ENCODE results near the gene LPCAT1.
"Not testable (repeated sequence)": the region's sequence is repeated elsewhere in the genome, so short reads cannot be mapped to it uniquely, and the experiment has no call there.

LPCAT1 gene

GRCh38 chr5:1523480-1523792, 324 bp downstream of the LPCAT1 start:
- in situ Hi-C loops (cut with MboI; ENCODE audit: low sequenced_read_pairs), result no loop called here

DNA sequence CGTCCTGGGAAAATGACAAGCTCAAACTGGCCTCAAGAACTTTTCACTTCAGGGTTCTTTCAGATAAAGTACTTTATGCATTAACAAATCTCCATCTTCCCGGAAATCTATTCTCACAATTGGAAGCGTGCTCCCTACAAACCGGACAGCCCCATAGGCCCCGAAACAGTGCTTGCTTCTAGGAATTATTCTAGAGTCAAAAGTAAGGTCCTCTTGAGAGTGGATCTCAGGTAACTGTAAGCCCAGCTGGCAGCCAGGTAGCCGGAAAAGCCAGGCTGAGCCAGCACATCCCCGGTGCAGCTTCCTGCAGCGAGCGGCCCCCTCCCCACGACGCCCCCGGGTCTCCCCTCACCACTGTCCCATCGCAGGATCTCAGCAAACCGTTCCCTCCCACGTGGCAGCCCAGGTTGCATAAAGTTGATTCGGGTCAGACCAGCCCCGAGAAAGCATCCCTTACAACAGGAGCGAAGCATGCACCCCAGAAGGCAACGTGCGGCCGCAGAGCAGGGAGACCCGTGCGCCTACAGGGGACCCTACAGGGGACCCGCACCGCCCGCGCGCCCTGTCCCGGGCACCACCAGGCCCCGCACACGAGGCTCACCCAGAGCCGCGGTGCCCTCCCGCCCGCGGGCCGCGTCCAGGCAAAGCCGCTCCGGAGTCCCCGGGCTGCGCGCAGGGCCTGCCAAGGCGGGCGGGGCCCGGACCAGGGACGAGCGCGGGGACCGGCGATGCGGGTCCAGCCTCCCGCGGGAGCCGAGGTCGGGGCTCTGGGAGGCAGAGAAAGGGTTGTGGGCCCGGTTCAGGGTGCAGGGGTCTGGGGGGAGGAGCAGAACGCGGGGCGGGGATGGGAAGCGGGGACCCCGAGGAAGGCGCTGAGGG, 920 bp downstream of the LPCAT1 start:
- in situ Hi-C loops (cut with MboI; ENCODE audit: low sequenced_read_pairs), result no loop called here

DNA sequence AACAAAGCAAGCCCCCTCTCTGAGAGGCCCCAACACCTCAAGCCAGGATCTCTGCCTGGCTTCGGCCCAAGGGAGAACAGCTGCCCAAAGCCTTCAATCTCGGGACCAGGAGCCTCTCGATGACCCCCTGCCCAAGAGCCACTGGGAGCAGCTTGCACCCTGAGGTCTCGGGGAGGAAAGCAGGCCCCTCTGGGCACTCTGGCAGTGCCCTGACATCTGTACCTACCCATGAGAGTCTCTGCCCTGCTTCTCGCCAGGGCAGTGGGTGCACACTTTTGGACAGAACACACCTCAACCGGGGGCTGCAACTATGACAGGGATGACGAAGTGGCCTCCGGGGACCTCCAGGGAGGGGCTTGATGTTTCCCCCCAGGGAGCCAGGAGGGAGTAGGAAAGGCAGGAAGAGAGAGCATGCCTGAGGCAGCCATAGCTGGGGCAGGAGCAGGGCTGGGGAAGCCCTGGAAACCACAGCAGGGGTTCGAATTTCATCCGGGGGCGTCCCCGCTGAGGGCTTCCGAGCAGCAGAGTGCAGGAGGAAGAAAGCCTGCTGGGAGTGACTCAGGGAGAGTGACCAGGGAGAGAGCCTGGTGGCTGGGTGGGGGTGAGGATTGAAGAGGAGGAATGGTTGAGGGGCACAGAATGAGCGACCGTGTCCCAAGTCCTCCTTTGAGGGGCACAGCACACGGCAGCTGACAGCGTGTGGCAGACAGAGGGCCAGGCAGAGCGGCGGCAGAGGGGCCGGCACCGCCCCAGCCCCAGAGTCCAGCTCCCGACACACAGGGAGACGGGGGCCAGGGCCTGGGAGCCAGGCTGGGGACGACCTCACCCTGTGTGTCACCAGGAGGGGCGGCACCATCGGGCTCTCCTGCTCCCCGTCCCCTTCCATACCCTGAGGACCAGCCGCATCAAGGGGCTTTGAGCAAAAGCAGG, 1.8 kb downstream of the LPCAT1 start:
- in situ Hi-C loops (cut with MboI; ENCODE audit: low sequenced_read_pairs), result no loop called here

- in situ Hi-C loops (cut with MboI; ENCODE audit: low sequenced_read_pairs), result no loop called here
Observed at GRCh38 chr5:1520791-1521453, 2.8 kb downstream of the LPCAT1 start.

- in situ Hi-C loops (cut with MboI; ENCODE audit: low sequenced_read_pairs), result no loop called here
Observed at GRCh38 chr5:1519631-1520210, 4.0 kb downstream of the LPCAT1 start.

DNA sequence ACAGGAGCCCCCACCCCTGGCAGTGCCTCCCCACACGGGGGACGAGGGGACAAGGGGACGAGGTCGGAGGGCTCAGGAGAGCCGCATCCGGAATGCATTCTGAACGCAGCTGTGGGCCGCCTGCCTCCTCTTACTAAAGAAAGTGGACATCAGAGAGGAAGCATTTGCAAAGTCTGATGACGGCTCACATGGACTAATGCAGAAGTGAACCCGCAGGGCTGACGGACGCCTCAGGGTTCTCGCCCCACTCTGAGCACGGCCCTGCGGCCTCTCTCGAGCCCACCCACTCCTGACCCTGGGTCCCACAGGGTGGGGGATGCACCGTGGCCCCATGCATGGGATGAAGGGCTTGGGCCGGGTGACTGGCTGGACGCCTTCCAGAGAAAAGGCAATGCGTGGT, 5.9 kb downstream of the LPCAT1 start:
- in situ Hi-C loops (cut with MboI; ENCODE audit: low sequenced_read_pairs), result no loop called here

- in situ Hi-C loops (cut with MboI; ENCODE audit: low sequenced_read_pairs), result no loop called here
Observed at GRCh38 chr5:1516615-1517601, 6.9 kb downstream of the LPCAT1 start.

GRCh38 chr5:1515921-1516571, 7.7 kb downstream of the LPCAT1 start:
- in situ Hi-C loops (cut with MboI; ENCODE audit: low sequenced_read_pairs), result no loop called here

GRCh38 chr5:1515311-1515920, 8.3 kb downstream of the LPCAT1 start:
- in situ Hi-C loops (cut with MboI; ENCODE audit: low sequenced_read_pairs), result no loop called here

DNA sequence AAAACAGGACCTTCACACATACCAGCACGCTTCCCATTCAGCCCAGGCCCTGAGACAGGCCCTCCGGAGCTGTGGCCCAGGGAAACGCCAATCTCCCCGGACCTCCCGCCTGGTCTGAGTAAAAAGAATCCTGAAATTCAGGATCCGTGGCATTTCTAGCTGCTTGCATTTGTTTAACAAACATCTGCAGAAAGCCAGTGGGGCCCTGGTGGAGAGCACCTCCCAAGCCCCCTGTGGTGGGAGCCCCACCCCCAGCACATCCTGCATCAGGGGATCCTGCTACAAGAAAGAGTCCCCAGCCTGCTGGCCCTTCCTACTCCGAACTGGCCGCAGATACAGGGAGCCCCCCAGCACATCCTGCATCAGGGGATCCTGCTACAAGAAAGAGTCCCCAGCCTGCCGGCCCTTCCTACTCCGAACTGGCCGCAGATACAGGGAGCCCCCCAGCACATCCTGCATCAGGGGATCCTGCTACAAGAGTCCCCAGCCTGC, 8.9 kb downstream of the LPCAT1 start:
- in situ Hi-C loops (cut with MboI; ENCODE audit: low sequenced_read_pairs), result not testable (repeated sequence)

GRCh38 chr5:1514027-1514818, 9.5 kb downstream of the LPCAT1 start:
- in situ Hi-C loops (cut with MboI; ENCODE audit: low sequenced_read_pairs), result no loop called here

DNA sequence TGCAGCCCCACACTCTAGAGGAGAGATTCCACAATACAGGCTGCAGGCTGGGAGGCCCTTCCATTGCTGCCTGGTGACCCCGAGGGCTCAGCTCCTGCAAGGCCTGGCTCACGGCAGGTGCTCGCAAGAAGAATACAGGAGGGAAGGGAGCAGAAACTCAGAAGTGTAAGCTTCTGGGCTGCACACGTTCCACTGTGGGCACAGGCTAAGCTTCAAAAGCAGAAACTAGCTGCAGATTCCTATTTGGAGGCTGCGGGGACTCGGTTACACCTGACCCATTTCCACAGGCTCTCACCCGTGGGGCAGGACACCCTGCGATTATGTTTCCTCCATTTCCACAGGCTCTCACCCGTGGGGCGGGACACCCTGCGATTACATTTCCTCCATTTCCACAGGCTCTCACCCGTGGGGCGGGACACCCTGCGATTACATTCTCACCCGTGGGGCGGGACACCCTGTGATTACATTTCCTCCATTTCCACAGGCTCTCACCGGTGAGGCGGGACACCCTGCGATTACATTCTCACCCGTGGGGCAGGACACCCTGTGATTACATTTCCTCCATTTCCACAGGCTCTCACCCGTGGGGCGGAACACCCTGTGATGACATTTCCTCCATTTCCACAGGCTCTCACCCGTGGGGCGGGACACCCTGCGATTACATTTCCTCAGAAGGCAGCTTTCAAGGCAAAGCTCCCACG, 10.3 kb downstream of the LPCAT1 start:
- in situ Hi-C loops (cut with MboI; ENCODE audit: low sequenced_read_pairs), result no loop called here

GRCh38 chr5:1512541-1513291, 11.0 kb downstream of the LPCAT1 start:
- in situ Hi-C loops (cut with MboI; ENCODE audit: low sequenced_read_pairs), result no loop called here

GRCh38 chr5:1511651-1512540, 11.9 kb downstream of the LPCAT1 start:
- in situ Hi-C loops (cut with MboI; ENCODE audit: low sequenced_read_pairs), result no loop called here

DNA sequence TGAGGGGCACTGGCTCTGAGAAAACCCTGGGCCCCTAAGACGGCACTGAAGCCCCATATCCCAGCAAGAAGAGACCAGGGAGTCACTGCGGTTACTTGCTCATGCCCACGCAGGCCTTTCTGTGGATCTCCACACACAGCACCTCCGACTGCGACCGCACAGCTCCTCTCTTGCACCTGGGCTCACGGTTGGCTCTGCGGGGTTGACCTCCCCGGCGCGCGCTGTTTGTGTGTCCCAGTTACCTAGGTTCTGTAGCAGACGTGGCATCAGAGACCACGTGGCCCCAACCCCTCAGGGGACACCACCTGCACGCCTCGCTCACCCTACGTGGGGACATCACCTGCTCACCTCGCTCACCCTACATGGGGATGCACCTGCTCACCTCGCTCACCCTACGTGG, 12.7 kb downstream of the LPCAT1 start:
- in situ Hi-C loops (cut with MboI; ENCODE audit: low sequenced_read_pairs), result no loop called here

- in situ Hi-C loops (cut with MboI; ENCODE audit: low sequenced_read_pairs), result no loop called here
Observed at GRCh38 chr5:1510631-1511030, 13.1 kb downstream of the LPCAT1 start.
